ENCODE measurements around the gene TCF7L1. TPM values are rescaled to one million over a fixed set of nuclear protein-coding genes. Genes with fewer than 3 reads are reported as not detected.

Gene TCF7L1
- total RNA-seq: under 1 TPM in 1 of 2 experiments, not detected in 1; 0.07 TPM

DNA sequence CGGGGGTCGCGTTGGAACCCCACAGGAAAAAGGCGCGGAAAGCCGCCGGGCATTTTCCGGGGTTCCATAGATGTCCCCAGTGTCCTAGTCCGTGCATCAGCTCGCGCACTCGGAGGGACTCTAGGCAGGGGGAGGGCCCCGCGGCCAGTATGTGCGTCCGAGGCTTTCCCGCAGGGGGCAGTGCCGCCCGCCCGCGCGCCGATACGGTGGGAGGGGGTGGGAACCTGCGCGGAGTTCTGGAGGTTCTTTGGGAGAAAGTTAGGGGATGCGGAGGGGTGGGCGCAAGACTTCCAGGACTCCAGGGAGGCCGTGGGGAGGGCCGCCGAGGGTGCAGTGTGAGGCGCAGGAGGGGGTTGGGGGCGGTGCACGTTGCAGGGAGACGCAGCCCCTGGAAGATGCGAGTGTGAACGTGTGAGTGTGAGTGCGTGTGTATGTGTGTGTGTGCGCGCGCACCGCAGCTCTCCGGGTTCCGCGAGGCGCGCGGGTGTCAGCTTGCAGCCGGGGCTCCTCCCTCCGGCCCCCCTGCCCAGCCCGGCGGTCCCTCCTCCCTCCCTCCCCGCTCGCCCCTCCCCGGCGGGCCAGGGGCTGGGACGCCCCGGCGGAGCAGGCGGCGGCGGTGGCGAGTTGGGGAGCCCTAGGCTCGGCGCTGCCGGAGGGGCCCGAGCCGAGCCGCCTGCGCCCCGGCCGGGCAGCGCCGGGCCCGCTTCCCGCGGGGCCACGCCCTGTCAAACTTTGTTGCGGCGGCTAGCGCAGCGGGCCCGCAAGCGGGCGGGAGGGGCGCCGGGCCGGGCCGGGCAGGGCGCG lies at the start of gene TCF7L1:
TCF7L1 (plus strand) TSS at position 559 of the 804 bp plus-strand sequence. CDS start 293 bp downstream, outside the sequence.
- H3K27ac Mint-ChIP-seq: no peak within 1 kb of the TSS
- peaks cover 9% of the 10 kb centered on the region for H3K4me1 Mint-ChIP-seq (ENCODE audit: low read depth)
- peak; percentile 52 for DNase-seq
- intact Hi-C loops (cut with micrococcal nuclease): loop anchor here (1.0 to 2.0 kb wide), 2 partner anchors 166 to 207 kb away; no protein-coding TSS in a partner anchor
- no peaks in the 10 kb centered on the region for H3K36me3 Mint-ChIP-seq (ENCODE audit: low read depth)
- H3K4me3 Mint-ChIP-seq: peak within 1 kb of the TSS; percentile 67
- H3K9me3 Mint-ChIP-seq: no peaks in the 10 kb centered on the region
- peaks cover 53% of the 10 kb centered on the region for H3K27me3 Mint-ChIP-seq (ENCODE audit: low read depth)
- CTCF ChIA-PET: interaction anchor here (0.8 to 1.5 kb wide), 4 partner anchors 23 to 207 kb away, joined by 3 read pairs; no protein-coding TSS in a partner anchor

DNA sequence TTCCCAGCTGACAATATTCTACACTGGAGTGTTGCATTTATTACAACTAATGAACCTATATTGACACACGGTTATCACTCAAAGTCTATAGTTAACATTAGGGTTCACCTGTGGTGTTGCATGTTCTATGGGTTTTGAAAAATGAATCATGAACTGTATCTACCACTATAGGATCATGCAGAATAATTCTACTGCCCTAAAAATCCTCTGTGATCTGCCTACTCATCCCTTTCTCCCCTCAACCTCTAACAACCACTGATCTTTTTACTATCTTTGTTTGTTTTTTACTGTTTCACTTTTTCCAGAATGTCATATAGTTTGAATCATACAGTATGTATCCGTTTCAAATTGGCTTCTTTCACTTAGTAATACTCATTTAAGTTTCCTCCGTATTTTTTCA lies 47.6 kb upstream of the TCF7L1 start:
- CTCF ChIA-PET: interaction anchor here (0.5 to 1.2 kb wide), 3 partner anchors 12 to 771 kb away, joined by 3 to 5 read pairs (median 3); no protein-coding TSS in a partner anchor
- DNase-seq: no peak
- Mint-ChIP-seq H3K27me3 (ENCODE audit: low read depth) (peaks cover 10% of the 10 kb centered on the region), H3K36me3 (ENCODE audit: low read depth) (peaks cover 2% of the 10 kb centered on the region), H3K4me3 (no peak overlapping the region), H3K9me3 (peaks cover 8% of the 10 kb centered on the region), H3K27ac (no peak overlapping the region), H3K4me1 (ENCODE audit: low read depth) (peaks cover 3% of the 10 kb centered on the region)
- intact Hi-C loops (cut with micrococcal nuclease): no loop called here

GRCh38 chr2:85087541-85087940 lies 45.7 kb upstream of the TCF7L1 start:
- Mint-ChIP-seq H3K4me1 (ENCODE audit: low read depth) (peaks cover 3% of the 10 kb centered on the region), H3K4me3 (no peak overlapping the region), H3K9me3 (no peaks in the 10 kb centered on the region), H3K27ac (no peak overlapping the region), H3K36me3 (ENCODE audit: low read depth) (no peaks in the 10 kb centered on the region), H3K27me3 (ENCODE audit: low read depth) (peaks cover 4% of the 10 kb centered on the region)
- intact Hi-C loops (cut with micrococcal nuclease): no loop called here
- no peak for DNase-seq
- CTCF ChIA-PET: no interaction called here

DNA sequence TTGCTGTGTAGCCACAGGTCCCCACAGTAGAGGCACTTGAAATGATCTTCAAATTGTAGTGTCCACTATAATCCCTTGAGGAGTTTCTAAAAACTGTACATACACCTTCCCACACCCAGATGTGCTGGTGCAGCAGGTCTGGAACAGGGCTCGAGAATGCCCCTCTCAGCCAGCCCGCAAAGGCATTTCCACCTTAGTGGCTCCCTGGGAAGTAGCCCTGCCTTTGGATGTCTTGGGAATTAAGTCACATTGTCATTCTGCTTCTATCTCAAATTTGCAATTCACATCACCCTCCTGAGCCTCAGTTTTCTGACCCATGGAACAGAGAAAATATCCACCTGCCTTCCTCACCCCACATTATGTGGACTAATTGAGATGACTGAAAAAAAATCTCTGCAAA lies 44.3 kb upstream of the TCF7L1 start:
- no peak for DNase-seq
- H3K36me3 Mint-ChIP-seq (ENCODE audit: low read depth): no peaks in the 10 kb centered on the region
- peaks cover 3% of the 10 kb centered on the region for H3K4me1 Mint-ChIP-seq (ENCODE audit: low read depth)
- intact Hi-C loops (cut with micrococcal nuclease): no loop called here
- H3K9me3 Mint-ChIP-seq: no peaks in the 10 kb centered on the region
- no peak overlapping the region for H3K4me3 Mint-ChIP-seq
- H3K27ac Mint-ChIP-seq: no peak overlapping the region
- no peaks in the 10 kb centered on the region for H3K27me3 Mint-ChIP-seq (ENCODE audit: low read depth)
- CTCF ChIA-PET: interaction anchor here (1.0 kb wide), 1 partner anchor 197 kb away, joined by 6 read pairs; no protein-coding TSS in a partner anchor

DNA sequence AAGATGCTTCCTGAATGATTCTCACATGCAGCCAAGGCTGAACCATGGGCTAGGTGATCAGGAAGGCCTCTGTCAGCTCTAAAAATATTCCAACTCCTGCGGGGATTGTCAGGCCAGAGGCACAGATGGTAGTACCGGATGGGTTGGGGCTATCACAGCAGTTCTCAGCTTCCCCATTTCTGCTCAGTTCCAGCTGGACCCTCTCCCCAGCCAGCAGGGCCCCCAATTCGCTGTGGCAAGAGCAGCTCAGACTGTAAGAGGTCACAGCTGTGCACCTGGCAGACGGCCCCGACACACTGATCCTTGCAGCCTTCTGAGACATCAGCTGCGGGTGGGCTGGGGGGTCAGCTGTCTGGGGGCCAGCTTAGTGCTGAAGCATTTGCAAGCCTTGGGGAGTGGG lies 43.6 kb upstream of the TCF7L1 start:
- CTCF ChIA-PET: interaction anchor here (0.7 to 1.2 kb wide), 3 partner anchors 23 to 206 kb away, joined by 3 to 6 read pairs (median 3); no protein-coding TSS in a partner anchor
- intact Hi-C loops (cut with micrococcal nuclease): no loop called here
- H3K9me3 Mint-ChIP-seq: no peaks in the 10 kb centered on the region
- no peaks in the 10 kb centered on the region for H3K27me3 Mint-ChIP-seq (ENCODE audit: low read depth)
- no peak for DNase-seq
- peaks cover 3% of the 10 kb centered on the region for H3K4me1 Mint-ChIP-seq (ENCODE audit: low read depth)
- H3K4me3 Mint-ChIP-seq: no peak overlapping the region
- H3K36me3 Mint-ChIP-seq (ENCODE audit: low read depth): no peaks in the 10 kb centered on the region
- no peak overlapping the region for H3K27ac Mint-ChIP-seq

- Mint-ChIP-seq H3K27me3 (ENCODE audit: low read depth) (peaks cover 3% of the 10 kb centered on the region), H3K9me3 (no peaks in the 10 kb centered on the region), H3K4me1 (ENCODE audit: low read depth) (no peaks in the 10 kb centered on the region), H3K36me3 (ENCODE audit: low read depth) (no peaks in the 10 kb centered on the region), H3K27ac (no peak overlapping the region), H3K4me3 (no peak overlapping the region)
- no peak for DNase-seq
- intact Hi-C loops (cut with micrococcal nuclease): no loop called here
- CTCF ChIA-PET: interaction anchor here (0.7 kb wide), 1 partner anchor 123 kb away, joined by 3 read pairs; no protein-coding TSS in a partner anchor
Measured at GRCh38 chr2:85091838-85092237, 41.4 kb upstream of the TCF7L1 start.

- Mint-ChIP-seq H3K4me3 (no peak overlapping the region), H3K36me3 (ENCODE audit: low read depth) (no peaks in the 10 kb centered on the region), H3K27ac (no peak overlapping the region), H3K9me3 (no peaks in the 10 kb centered on the region), H3K4me1 (ENCODE audit: low read depth) (no peaks in the 10 kb centered on the region), H3K27me3 (ENCODE audit: low read depth) (peaks cover 10% of the 10 kb centered on the region)
- intact Hi-C loops (cut with micrococcal nuclease): no loop called here
- CTCF ChIA-PET: interaction anchor here (0.5 to 1.0 kb wide), 3 partner anchors 10 to 205 kb away, joined by 3 read pairs; no protein-coding TSS in a partner anchor
- no peak for DNase-seq
Measured at GRCh38 chr2:85095094-85095493, 38.1 kb upstream of the TCF7L1 start.

DNA sequence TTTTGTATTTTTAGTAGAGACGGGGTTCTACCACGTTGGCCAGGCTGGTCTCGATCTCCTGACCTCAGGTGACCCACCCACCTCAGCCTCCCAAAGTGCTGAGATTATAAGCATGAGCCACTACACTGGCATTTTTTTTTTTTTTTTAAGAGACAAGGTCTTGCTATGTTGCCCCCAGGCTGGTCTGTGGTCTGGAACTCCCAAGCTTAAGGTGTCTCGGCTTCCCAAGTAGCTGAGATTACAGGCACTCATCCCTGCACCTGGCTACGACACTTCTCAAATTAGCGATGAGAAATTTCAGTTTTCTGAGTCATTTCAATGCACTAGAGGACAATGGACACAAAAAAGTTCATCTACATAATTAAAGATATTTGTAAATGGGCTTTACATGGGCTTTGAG lies 36.6 kb upstream of the TCF7L1 start:
- Mint-ChIP-seq H3K9me3 (no peaks in the 10 kb centered on the region), H3K4me1 (ENCODE audit: low read depth) (no peaks in the 10 kb centered on the region), H3K27me3 (ENCODE audit: low read depth) (peaks cover 13% of the 10 kb centered on the region), H3K4me3 (no peak overlapping the region), H3K36me3 (ENCODE audit: low read depth) (no peaks in the 10 kb centered on the region), H3K27ac (no peak overlapping the region)
- intact Hi-C loops (cut with micrococcal nuclease): no loop called here
- DNase-seq: no peak
- CTCF ChIA-PET: no interaction called here

GRCh38 chr2:85104228-85104627 lies 29.0 kb upstream of the TCF7L1 start:
- H3K27ac Mint-ChIP-seq: no peak overlapping the region
- intact Hi-C loops (cut with micrococcal nuclease): no loop called here

DNA sequence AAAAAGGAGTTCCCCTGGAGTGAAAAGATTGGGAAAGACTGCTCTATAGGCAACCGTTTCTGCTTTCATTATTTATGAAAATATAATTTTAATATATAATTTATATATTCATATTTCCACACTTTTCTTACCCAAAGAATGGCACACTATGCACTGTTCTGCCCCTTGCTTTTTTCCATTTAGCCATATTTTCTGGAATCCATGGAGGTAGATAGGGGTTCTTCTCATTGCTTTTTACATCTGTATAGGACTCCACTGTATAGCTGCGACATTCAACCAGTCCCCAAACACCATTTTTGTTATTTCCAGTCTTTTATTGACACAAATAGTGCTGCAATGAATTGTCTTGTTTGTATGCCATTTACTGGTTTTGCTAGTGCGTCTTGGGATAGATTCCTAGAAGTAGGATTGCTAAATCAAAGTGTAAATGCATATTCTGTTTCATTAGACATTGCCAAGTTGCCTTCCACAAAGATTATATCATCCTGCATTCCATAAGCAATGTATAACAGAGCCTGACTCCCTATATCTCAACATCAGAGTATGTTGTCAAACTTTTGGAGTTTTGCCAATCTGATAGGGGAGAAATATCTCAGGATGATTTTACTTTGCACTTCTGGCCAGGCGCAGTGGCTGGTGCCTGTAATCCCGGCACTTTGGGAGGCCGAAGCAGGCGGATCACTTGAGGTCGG lies 26.6 kb upstream of the TCF7L1 start:
- DNase-seq: no peak
- H3K27me3 Mint-ChIP-seq (ENCODE audit: low read depth): peaks cover 3% of the 10 kb centered on the region
- H3K36me3 Mint-ChIP-seq (ENCODE audit: low read depth): no peaks in the 10 kb centered on the region
- no peaks in the 10 kb centered on the region for H3K9me3 Mint-ChIP-seq
- no peak overlapping the region for H3K27ac Mint-ChIP-seq
- intact Hi-C loops (cut with micrococcal nuclease): no loop called here
- CTCF ChIA-PET: no interaction called here
- H3K4me3 Mint-ChIP-seq: no peak overlapping the region
- H3K4me1 Mint-ChIP-seq (ENCODE audit: low read depth): no peaks in the 10 kb centered on the region

More at GRCh38 chr2:85104228-85104627, 29.0 kb upstream of the TCF7L1 start:
- no peak for DNase-seq
- no peaks in the 10 kb centered on the region for H3K9me3 Mint-ChIP-seq
- no peak overlapping the region for H3K4me3 Mint-ChIP-seq
- peaks cover 2% of the 10 kb centered on the region for H3K27me3 Mint-ChIP-seq (ENCODE audit: low read depth)
- H3K36me3 Mint-ChIP-seq (ENCODE audit: low read depth): no peaks in the 10 kb centered on the region
- CTCF ChIA-PET: no interaction called here
- H3K4me1 Mint-ChIP-seq (ENCODE audit: low read depth): no peaks in the 10 kb centered on the region

DNA sequence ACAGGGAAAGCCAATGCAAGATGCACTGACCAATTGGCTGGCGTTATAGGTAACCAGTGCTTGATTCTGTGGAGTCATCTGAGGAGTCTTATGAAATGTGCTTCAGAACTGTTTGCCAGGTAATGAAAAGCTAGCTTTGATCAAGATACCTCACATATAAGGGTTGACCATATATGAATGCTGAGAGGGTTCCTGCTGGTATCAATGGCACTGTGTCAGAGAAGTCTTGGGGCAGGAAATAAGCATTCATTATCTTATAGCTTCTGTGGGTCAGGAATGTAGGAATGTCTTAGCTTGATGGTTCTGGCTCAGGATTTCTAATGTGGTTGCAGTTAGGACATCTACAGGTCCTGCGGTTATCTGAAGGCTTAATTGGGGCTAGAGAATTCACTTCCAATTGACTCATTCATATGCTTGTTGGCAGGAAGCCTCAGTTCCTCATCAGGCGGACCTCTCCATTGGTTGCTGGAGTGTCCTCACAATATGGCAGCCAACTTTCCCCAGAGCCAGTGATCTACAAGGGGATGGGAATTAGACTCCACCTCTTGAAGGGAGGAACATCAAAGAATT lies 22.1 kb upstream of the TCF7L1 start:
- Mint-ChIP-seq H3K27ac (no peak overlapping the region), H3K4me1 (ENCODE audit: low read depth) (no peaks in the 10 kb centered on the region), H3K9me3 (no peaks in the 10 kb centered on the region), H3K27me3 (ENCODE audit: low read depth) (peaks cover 6% of the 10 kb centered on the region), H3K4me3 (no peak overlapping the region), H3K36me3 (ENCODE audit: low read depth) (no peaks in the 10 kb centered on the region)
- CTCF ChIA-PET: no interaction called here
- DNase-seq: no peak
- intact Hi-C loops (cut with micrococcal nuclease): no loop called here

DNA sequence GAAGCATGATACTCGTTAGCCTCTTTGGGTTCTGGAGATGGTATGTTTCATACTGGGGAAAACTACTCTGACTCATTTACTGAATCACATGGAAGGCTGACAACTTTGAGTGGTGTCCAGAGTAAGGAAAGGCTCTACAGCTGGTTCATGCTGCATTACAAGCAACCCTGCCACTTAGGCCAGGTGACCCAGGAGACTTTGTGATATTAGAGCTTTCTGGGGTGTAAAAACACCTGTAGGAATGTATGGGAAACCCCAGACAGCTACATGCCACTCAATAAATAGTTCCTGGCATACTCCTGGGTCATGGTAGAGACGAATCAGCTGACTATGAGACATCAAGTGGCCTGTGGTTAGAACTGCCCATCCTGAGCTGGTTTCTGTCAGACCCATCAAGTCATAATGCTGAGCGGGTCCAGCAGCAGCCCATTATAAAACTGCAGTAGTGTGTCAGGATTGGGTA lies 21.3 kb upstream of the TCF7L1 start:
- Mint-ChIP-seq H3K27me3 (ENCODE audit: low read depth) (peaks cover 6% of the 10 kb centered on the region), H3K9me3 (no peaks in the 10 kb centered on the region), H3K4me3 (no peak overlapping the region), H3K27ac (no peak overlapping the region), H3K36me3 (ENCODE audit: low read depth) (no peaks in the 10 kb centered on the region), H3K4me1 (ENCODE audit: low read depth) (no peaks in the 10 kb centered on the region)
- CTCF ChIA-PET: no interaction called here
- intact Hi-C loops (cut with micrococcal nuclease): no loop called here
- DNase-seq: no peak

Data from activated naive CD4-positive, alpha-beta T cell treated with anti-CD3 and anti-CD28 coated beads for 36 hours (primary cell).